Measurements from ENCODE around the gene TELO2.

DNA sequence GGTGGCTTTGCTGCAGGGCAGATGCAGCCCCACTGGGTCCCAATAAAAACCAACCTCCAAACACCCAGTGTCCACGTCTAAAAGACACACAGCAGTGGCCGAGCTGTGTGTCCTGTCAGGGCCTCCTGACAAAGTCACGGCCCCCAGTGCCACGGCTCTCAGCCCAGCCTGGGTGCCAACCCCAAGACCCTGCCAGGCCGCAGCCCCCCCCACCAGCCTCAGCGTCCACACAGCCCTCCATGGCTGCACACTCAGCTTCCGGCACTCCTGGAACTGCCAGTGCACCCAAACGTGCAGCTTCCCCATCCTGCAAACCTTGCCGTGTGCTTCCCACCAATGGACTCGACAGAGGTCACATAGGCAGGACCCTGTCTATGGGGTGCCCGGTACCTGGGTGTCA is 45.2 kb upstream of the TELO2 start:
- TF ChIP-seq, protein P1, sequence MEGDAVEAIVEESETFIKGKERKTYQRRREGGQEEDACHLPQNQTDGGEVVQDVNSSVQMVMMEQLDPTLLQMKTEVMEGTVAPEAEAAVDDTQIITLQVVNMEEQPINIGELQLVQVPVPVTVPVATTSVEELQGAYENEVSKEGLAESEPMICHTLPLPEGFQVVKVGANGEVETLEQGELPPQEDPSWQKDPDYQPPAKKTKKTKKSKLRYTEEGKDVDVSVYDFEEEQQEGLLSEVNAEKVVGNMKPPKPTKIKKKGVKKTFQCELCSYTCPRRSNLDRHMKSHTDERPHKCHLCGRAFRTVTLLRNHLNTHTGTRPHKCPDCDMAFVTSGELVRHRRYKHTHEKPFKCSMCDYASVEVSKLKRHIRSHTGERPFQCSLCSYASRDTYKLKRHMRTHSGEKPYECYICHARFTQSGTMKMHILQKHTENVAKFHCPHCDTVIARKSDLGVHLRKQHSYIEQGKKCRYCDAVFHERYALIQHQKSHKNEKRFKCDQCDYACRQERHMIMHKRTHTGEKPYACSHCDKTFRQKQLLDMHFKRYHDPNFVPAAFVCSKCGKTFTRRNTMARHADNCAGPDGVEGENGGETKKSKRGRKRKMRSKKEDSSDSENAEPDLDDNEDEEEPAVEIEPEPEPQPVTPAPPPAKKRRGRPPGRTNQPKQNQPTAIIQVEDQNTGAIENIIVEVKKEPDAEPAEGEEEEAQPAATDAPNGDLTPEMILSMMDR (IDR thresholded peaks at IDR 0.05; ENCODE audit: low read depth, low read length): no peak
- TF ChIP-seq EZH2phosphoT487 (IDR thresholded peaks at IDR 0.05; ENCODE audit: low read depth): no peak
